NCI-H2029 (cell line): ENCODE results near the gene MS4A18.
A peak's percentile ranks its signal among the peaks of the same experiment; 100 is the strongest.
"Not testable (repeated sequence)": the region's sequence is repeated elsewhere in the genome, so short reads cannot be mapped to it uniquely, and the experiment has no call there.

ENCODE experiments used
- DNase-seq: peaks from one replicate; lab custom pipeline; 2025; lab: John Stamatoyannopoulos, UW

MS4A18 gene

GRCh38 chr11:60739114-60739513, 14.6 kb downstream of the MS4A18 start:
- DNase-seq, result no peak

- no peak for DNase-seq
These were observed 16.1 kb downstream of the MS4A18 start for GRCh38 chr11:60740573-60740972.

GRCh38 chr11:60741421-60741820, 16.9 kb downstream of the MS4A18 start:
- no peak for DNase-seq

GRCh38 chr11:60743058-60743457, 18.5 kb downstream of the MS4A18 start:
- no peak for DNase-seq

GRCh38 chr11:60744114-60744513, 19.6 kb downstream of the MS4A18 start:
- DNase-seq, result no peak

GRCh38 chr11:60747359-60747873, 22.9 kb downstream of the MS4A18 start:
- no peak for DNase-seq

GRCh38 chr11:60748225-60748624, 23.7 kb downstream of the MS4A18 start:
- no peak for DNase-seq

- DNase-seq, result no peak
These were observed 24.3 kb downstream of the MS4A18 start for GRCh38 chr11:60748821-60749220.

- no peak for DNase-seq
These were observed 26.4 kb downstream of the MS4A18 start for GRCh38 chr11:60750911-60751310.

- no peak for DNase-seq
These were observed 28.8 kb downstream of the MS4A18 start for GRCh38 chr11:60753309-60753708.

- no peak for DNase-seq
These were observed 30.4 kb downstream of the MS4A18 start for GRCh38 chr11:60754887-60755286.

- peak; percentile 88 for DNase-seq
These were observed 31.9 kb downstream of the MS4A18 start, which contains the start of gene MS4A15 for GRCh38 chr11:60756307-60757032. TSS of gene MS4A15 (plus strand) at chr11:60756867. CDS start at chr11:60763734, 6,867 bp downstream.

- peak; percentile 15 for DNase-seq
These were observed 32.8 kb downstream of the MS4A18 start for GRCh38 chr11:60757231-60757800.

GRCh38 chr11:60758671-60759070, 34.2 kb downstream of the MS4A18 start:
- not testable (repeated sequence) for DNase-seq

GRCh38 chr11:60759438-60760225, 35.1 kb downstream of the MS4A18 start:
- DNase-seq, result not testable (repeated sequence)

GRCh38 chr11:60761436-60762190, 37.1 kb downstream of the MS4A18 start:
- no peak for DNase-seq

GRCh38 chr11:60762851-60763691, 38.6 kb downstream of the MS4A18 start:
- DNase-seq, result peak; percentile 66

- DNase-seq, result no peak
These were observed 39.3 kb downstream of the MS4A18 start for GRCh38 chr11:60763692-60764369.

GRCh38 chr11:60764879-60765278, 40.4 kb downstream of the MS4A18 start:
- peak; percentile 73 for DNase-seq

GRCh38 chr11:60765355-60765754, 40.8 kb downstream of the MS4A18 start:
- DNase-seq, result no peak
